Measurements from ENCODE around the gene EEFSEC. TPM values are rescaled to one million over a fixed set of nuclear protein-coding genes. Genes with fewer than 3 reads are reported as not detected.

EEFSEC gene
- total RNA-seq, 1 donor from 2014 or later: 24.6 TPM

- Histone ChIP-seq H3K36me3 (no peaks in the 10 kb centered on the region), H3K4me3 (no peak overlapping the region), H3K9me3 (no peaks in the 10 kb centered on the region), H3K27me3 (no peaks in the 10 kb centered on the region), H3K27ac (no peak overlapping the region), H3K4me1 (no peaks in the 10 kb centered on the region)
- no peak for DNase-seq (ENCODE audit: extremely low spot score in 2 of 2)
- intact Hi-C loops (cut with DNase I): no loop called here
- no peak for TF ChIP-seq CTCF (IDR thresholded peaks at IDR 0.05)
- no peak for TF ChIP-seq POLR2AphosphoS5 (IDR thresholded peaks at IDR 0.05; ENCODE audit: insufficient read depth in 1 of 2, low read depth in 1 of 2)
- TF ChIP-seq POLR2A (IDR thresholded peaks at IDR 0.05): no peak
Measured at GRCh38 chr3:128256131-128256530, 102.8 kb downstream of the EEFSEC start.

- TF ChIP-seq CTCF (IDR thresholded peaks at IDR 0.05) (no peak), POLR2A (IDR thresholded peaks at IDR 0.05) (no peak), POLR2AphosphoS5 (IDR thresholded peaks at IDR 0.05; ENCODE audit: insufficient read depth in 1 of 2, low read depth in 1 of 2) (no peak)
- Histone ChIP-seq H3K27ac (no peak overlapping the region), H3K9me3 (no peaks in the 10 kb centered on the region), H3K36me3 (no peaks in the 10 kb centered on the region), H3K4me1 (no peaks in the 10 kb centered on the region), H3K27me3 (no peaks in the 10 kb centered on the region), H3K4me3 (no peak overlapping the region)
- intact Hi-C loops (cut with DNase I): no loop called here
- peak in 1 of 2 donors; percentile 79 for DNase-seq (ENCODE audit: extremely low spot score in 2 of 2)
Measured at GRCh38 chr3:128257632-128258031, 104.4 kb downstream of the EEFSEC start.

GRCh38 chr3:128260275-128260674 lies 107.0 kb downstream of the EEFSEC start:
- no peak overlapping the region for H3K4me3 ChIP-seq
- H3K27me3 ChIP-seq: no peaks in the 10 kb centered on the region
- peaks cover 0 to 10% of the 10 kb centered on the region in 2 donors for H3K36me3 ChIP-seq
- intact Hi-C loops (cut with DNase I): no loop called here
- no peak overlapping the region for H3K27ac ChIP-seq
- H3K4me1 ChIP-seq: no peaks in the 10 kb centered on the region
- H3K9me3 ChIP-seq: no peaks in the 10 kb centered on the region
- DNase-seq (ENCODE audit: extremely low spot score in 2 of 2): no peak
- TF ChIP-seq POLR2A (IDR thresholded peaks at IDR 0.05) (no peak), POLR2AphosphoS5 (IDR thresholded peaks at IDR 0.05; ENCODE audit: insufficient read depth in 1 of 2, low read depth in 1 of 2) (no peak), CTCF (IDR thresholded peaks at IDR 0.05) (no peak)

GRCh38 chr3:128262457-128262856 lies 109.2 kb downstream of the EEFSEC start:
- Histone ChIP-seq H3K27me3 (no peaks in the 10 kb centered on the region), H3K27ac (no peak overlapping the region), H3K9me3 (no peaks in the 10 kb centered on the region), H3K36me3 (peaks cover 0 to 10% of the 10 kb centered on the region in 2 donors), H3K4me3 (no peak overlapping the region), H3K4me1 (no peaks in the 10 kb centered on the region)
- no peak for DNase-seq (ENCODE audit: extremely low spot score in 2 of 2)
- intact Hi-C loops (cut with DNase I): no loop called here
- TF ChIP-seq POLR2A (IDR thresholded peaks at IDR 0.05) (no peak), CTCF (IDR thresholded peaks at IDR 0.05) (no peak), POLR2AphosphoS5 (IDR thresholded peaks at IDR 0.05; ENCODE audit: insufficient read depth in 1 of 2, low read depth in 1 of 2) (no peak)

- no peak for DNase-seq (ENCODE audit: extremely low spot score in 2 of 2)
- intact Hi-C loops (cut with DNase I): no loop called here
- Histone ChIP-seq H3K27ac (no peak overlapping the region), H3K36me3 (peaks cover 0 to 10% of the 10 kb centered on the region in 2 donors), H3K27me3 (no peaks in the 10 kb centered on the region), H3K4me1 (no peaks in the 10 kb centered on the region), H3K9me3 (no peaks in the 10 kb centered on the region), H3K4me3 (no peak overlapping the region)
- TF ChIP-seq POLR2AphosphoS5 (IDR thresholded peaks at IDR 0.05; ENCODE audit: insufficient read depth in 1 of 2, low read depth in 1 of 2) (no peak), CTCF (IDR thresholded peaks at IDR 0.05) (no peak), POLR2A (IDR thresholded peaks at IDR 0.05) (no peak)
Measured at GRCh38 chr3:128263118-128263517, 109.8 kb downstream of the EEFSEC start.
